Loucy (cell line): Measurements from ENCODE around the gene ZBTB20.

Experiments
- H2AFZ ChIP-seq: fragments of 200-600 bp; sonication (generic); 2 replicates; pipeline ENCODE4 v1.6.0; 2016; ENCODE audit warnings: antibody characterized with exemption, mild to moderate bottlenecking, low read length, moderate library complexity
- H3F3A ChIP-seq: fragments of 200-600 bp; 2 replicates; pipeline ENCODE4 v1.6.0; 2016; ENCODE audit warnings: antibody characterized with exemption, low read depth, mild to moderate bottlenecking
- H3K27me3 ChIP-seq: fragments of 200-600 bp; sonication (generic); 2 replicates; pipeline ENCODE4 v1.6.1; 2014; ENCODE audit warnings: low read length, mild to moderate bottlenecking; ENCODE audit not compliant: insufficient read depth, poor library complexity, severe bottlenecking
- H3K36me3 ChIP-seq: fragments of 200-600 bp; sonication (generic); 2 replicates; pipeline ENCODE4 v1.6.1; 2016; ENCODE audit warnings: low read length; ENCODE audit not compliant: insufficient read depth
- H3K4me1 ChIP-seq: fragments of 200-600 bp; sonication (generic); 2 replicates; pipeline ENCODE4 v1.5.1; 2014; ENCODE audit warnings: low read length, mild to moderate bottlenecking; ENCODE audit not compliant: insufficient read depth, poor library complexity, severe bottlenecking
- H3K4me2 ChIP-seq: fragments of 200-600 bp; sonication (generic); 2 replicates; pipeline ENCODE4 v1.6.0; 2014; ENCODE audit warnings: antibody characterized with exemption, low read length, low read depth, mild to moderate bottlenecking; ENCODE audit not compliant: poor library complexity, severe bottlenecking
- H3K4me3 ChIP-seq: fragments of 200-600 bp; sonication (generic); 2 replicates; pipeline ENCODE4 v1.5.1; 2014; ENCODE audit warnings: low read length, mild to moderate bottlenecking, mixed read lengths; ENCODE audit not compliant: poor library complexity, severe bottlenecking
- H3K79me2 ChIP-seq: fragments of 200-600 bp; sonication (generic); 2 replicates; pipeline ENCODE4 v1.6.1; 2014; ENCODE audit warnings: low read length; ENCODE audit not compliant: insufficient read depth
- H3K9ac ChIP-seq: fragments of 200-600 bp; sonication (generic); 2 replicates; pipeline ENCODE4 v1.6.0; 2014; ENCODE audit warnings: mild to moderate bottlenecking, low read depth, low read length, moderate library complexity; ENCODE audit not compliant: poor library complexity, severe bottlenecking
- H3K9me2 ChIP-seq: fragments of 200-600 bp; sonication (generic); replicated peaks from 2 replicates; pipeline ENCODE4 v1.6.1; 2016; ENCODE audit warnings: low read depth, low read length, mixed read lengths
- H3K9me3 ChIP-seq: fragments of 200-600 bp; sonication (generic); 2 replicates; pipeline ENCODE4 v1.6.1; 2014; ENCODE audit warnings: mild to moderate bottlenecking, antibody characterized with exemption, low read length, low read depth; ENCODE audit not compliant: insufficient read depth
- H4K20me1 ChIP-seq: fragments of 200-600 bp; sonication (generic); 2 replicates; pipeline ENCODE4 v1.6.0; 2014; ENCODE audit warnings: antibody characterized with exemption, low read length, mild to moderate bottlenecking; ENCODE audit not compliant: insufficient read depth, poor library complexity, severe bottlenecking
- EZH2phosphoT487 ChIP-seq: fragments of 200-600 bp; IDR thresholded peaks from 2 replicates; pipeline ENCODE4 v1.6.1; 2018; ENCODE audit warnings: antibody characterized with exemption, mild to moderate bottlenecking, moderate library complexity, borderline replicate concordance
- TF ChIP-seq, protein P1 (sequence below): fragments of 200-600 bp; sonication (generic); conservative IDR thresholded peaks from 2 replicates; pipeline ENCODE4 v1.5.1; 2014; ENCODE audit warnings: mild to moderate bottlenecking, antibody characterized with exemption, low read length

Gene ZBTB20

DNA sequence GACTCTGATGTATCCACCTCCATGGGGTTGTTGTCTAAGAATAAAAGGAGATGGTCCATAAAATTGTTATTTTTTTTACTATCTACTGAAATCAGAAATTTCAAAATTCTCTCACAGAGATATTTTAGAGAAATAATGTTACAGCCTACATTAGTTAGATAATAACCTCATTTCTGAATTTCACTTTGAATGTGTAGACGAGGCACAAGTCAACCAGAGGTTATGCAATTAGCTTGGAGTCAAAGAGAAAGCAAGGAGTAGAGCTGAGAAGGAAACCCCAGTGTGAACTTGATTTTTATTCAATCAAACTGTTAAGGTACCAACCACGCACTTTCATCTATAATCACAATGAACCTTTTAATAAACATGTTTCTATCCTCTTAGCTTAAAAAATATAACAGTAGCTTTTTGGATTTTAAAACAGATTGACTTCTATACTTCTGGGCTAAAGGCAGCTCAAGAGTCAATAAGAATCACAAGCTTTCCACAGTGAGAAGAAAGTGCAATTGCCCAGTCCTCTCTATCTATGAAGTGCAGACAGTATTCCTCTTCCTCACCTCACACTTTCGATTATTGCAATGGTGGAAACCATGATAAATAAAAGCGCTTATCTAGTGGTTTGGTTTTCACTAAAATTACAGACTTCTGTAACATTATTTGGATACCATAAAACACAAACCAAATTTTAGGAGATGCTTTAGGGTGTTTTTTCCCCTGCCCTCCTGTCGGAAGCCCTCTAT, 403.2 kb downstream of the ZBTB20 start:
- Histone ChIP-seq H4K20me1 (no peaks in the 10 kb centered on the region), H3K4me2 (no peak overlapping the region), H3K9me2 (no peaks in the 10 kb centered on the region), H3K4me3 (no peak overlapping the region), H3K27me3 (no peaks in the 10 kb centered on the region), H2AFZ (no peak overlapping the region), H3K79me2 (no peaks in the 10 kb centered on the region), H3K9me3 (no peaks in the 10 kb centered on the region), H3F3A (0 out of 2 replicates have a peak, but pooled peaks cover 3% of the 10 kb centered on the region), H3K36me3 (no peaks in the 10 kb centered on the region), H3K9ac (no peak overlapping the region), H3K4me1 (peaks cover 39% of the 10 kb centered on the region)
- no peak for TF ChIP-seq EZH2phosphoT487
- TF ChIP-seq, protein P1, sequence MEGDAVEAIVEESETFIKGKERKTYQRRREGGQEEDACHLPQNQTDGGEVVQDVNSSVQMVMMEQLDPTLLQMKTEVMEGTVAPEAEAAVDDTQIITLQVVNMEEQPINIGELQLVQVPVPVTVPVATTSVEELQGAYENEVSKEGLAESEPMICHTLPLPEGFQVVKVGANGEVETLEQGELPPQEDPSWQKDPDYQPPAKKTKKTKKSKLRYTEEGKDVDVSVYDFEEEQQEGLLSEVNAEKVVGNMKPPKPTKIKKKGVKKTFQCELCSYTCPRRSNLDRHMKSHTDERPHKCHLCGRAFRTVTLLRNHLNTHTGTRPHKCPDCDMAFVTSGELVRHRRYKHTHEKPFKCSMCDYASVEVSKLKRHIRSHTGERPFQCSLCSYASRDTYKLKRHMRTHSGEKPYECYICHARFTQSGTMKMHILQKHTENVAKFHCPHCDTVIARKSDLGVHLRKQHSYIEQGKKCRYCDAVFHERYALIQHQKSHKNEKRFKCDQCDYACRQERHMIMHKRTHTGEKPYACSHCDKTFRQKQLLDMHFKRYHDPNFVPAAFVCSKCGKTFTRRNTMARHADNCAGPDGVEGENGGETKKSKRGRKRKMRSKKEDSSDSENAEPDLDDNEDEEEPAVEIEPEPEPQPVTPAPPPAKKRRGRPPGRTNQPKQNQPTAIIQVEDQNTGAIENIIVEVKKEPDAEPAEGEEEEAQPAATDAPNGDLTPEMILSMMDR, result no peak

DNA sequence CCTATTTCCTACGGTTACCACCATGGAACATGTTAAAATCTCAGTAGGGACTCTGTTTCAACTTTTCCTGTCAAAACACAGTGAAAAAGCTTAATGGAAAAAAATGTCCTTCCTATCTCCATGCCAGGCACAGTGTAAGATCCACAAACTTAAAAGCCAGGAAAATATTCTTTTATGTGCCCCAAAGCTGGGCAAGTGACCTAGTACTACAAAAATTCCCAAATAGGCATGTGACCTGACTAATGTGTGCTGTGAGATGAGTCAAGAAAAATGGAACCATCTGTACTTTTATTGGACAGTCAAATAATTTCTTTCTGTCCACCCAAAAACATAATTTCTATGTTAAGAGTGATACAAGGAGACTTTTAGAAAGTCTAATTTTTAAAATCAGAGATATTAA, 406.0 kb downstream of the ZBTB20 start:
- no peaks in the 10 kb centered on the region for H3K36me3 ChIP-seq
- no peaks in the 10 kb centered on the region for H3K9me2 ChIP-seq
- TF ChIP-seq EZH2phosphoT487, result no peak
- TF ChIP-seq, protein P1, result no peak
- no peaks in the 10 kb centered on the region for H3K9me3 ChIP-seq
- no peak overlapping the region for H3K9ac ChIP-seq
- no peaks in the 10 kb centered on the region for H3K79me2 ChIP-seq
- no peaks in the 10 kb centered on the region for H3F3A ChIP-seq
- no peaks in the 10 kb centered on the region for H4K20me1 ChIP-seq
- H3K4me3 ChIP-seq, result no peak overlapping the region
- peaks cover 22% of the 10 kb centered on the region for H3K4me1 ChIP-seq
- H2AFZ ChIP-seq, result no peak overlapping the region
- no peak overlapping the region for H3K4me2 ChIP-seq
- no peaks in the 10 kb centered on the region for H3K27me3 ChIP-seq

DNA sequence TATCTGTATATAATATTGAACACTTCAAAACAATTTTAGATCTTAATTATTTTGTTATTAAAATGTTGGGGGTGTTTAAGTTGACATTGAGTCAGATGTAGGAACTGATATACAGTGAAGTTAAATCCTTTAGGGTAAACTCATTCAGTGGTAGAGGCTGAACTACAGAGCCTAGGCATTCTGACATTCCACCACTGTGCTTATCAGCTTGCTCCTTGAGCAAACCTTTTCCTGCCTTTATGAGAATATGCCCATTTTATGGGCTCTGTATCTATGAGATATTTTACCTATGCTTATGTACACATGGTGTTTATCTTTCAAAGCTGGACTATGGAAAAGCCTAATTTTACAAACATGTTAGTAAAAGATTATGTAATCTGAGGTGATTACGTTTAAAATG, 407.5 kb downstream of the ZBTB20 start:
- TF ChIP-seq, protein P1, result no peak
- TF ChIP-seq EZH2phosphoT487, result no peak
- Histone ChIP-seq H3K4me2 (no peak overlapping the region), H4K20me1 (no peaks in the 10 kb centered on the region), H3K4me1 (peaks cover 20% of the 10 kb centered on the region), H3K27me3 (no peaks in the 10 kb centered on the region), H3K4me3 (no peak overlapping the region), H3F3A (no peaks in the 10 kb centered on the region), H3K9ac (no peak overlapping the region), H3K36me3 (no peaks in the 10 kb centered on the region), H2AFZ (no peak overlapping the region), H3K9me2 (no peaks in the 10 kb centered on the region), H3K79me2 (no peaks in the 10 kb centered on the region), H3K9me3 (no peaks in the 10 kb centered on the region)
